Stimulated activated CD8-positive, alpha-beta memory T cell treated with anti-CD3 and anti-CD28 coated beads, Interleukin-7, amount 100 ng/mL, for 24 hours (primary cell): ENCODE data around the gene CYRIA.

Source experiments
- DNase-seq: peaks from one replicate; pipeline ENCODE4 v3.0.0-alpha.2; 2020; ENCODE audit warnings: low read depth

The CYRIA gene

GRCh38 chr2:16669388-16669787 is 3.8 kb upstream of the CYRIA start:
- DNase-seq: no peak

GRCh38 chr2:16666449-16666801 is 791 bp upstream of the CYRIA start:
- no peak for DNase-seq

GRCh38 chr2:16664809-16665747 is 556 bp downstream of the CYRIA start:
- DNase-seq: no peak

- no peak for DNase-seq
Measured at GRCh38 chr2:16664052-16664731, 1.4 kb downstream of the CYRIA start.

GRCh38 chr2:16663121-16663905 is 2.3 kb downstream of the CYRIA start:
- no peak for DNase-seq

- DNase-seq: no peak
Measured at GRCh38 chr2:16661936-16662839, 3.4 kb downstream of the CYRIA start.

GRCh38 chr2:16661526-16661925 is 4.1 kb downstream of the CYRIA start:
- DNase-seq: no peak

- DNase-seq: no peak
Measured at GRCh38 chr2:16660556-16660955, 5.1 kb downstream of the CYRIA start.

GRCh38 chr2:16660114-16660513 is 5.5 kb downstream of the CYRIA start:
- DNase-seq: no peak

GRCh38 chr2:16658076-16658739 is 7.4 kb downstream of the CYRIA start:
- DNase-seq: no peak

- DNase-seq: no peak
Measured at GRCh38 chr2:16657671-16658070, 8.0 kb downstream of the CYRIA start.

- no peak for DNase-seq
Measured at GRCh38 chr2:16656784-16657391, 8.7 kb downstream of the CYRIA start.

- DNase-seq: no peak
Measured at GRCh38 chr2:16655905-16656642, 9.6 kb downstream of the CYRIA start.

GRCh38 chr2:16655445-16655837 is 10.2 kb downstream of the CYRIA start:
- DNase-seq: no peak

GRCh38 chr2:16654833-16655444 is 10.7 kb downstream of the CYRIA start:
- DNase-seq: no peak

GRCh38 chr2:16653799-16654198 is 11.8 kb downstream of the CYRIA start:
- no peak for DNase-seq

- no peak for DNase-seq
Measured at GRCh38 chr2:16653083-16653375, 12.6 kb downstream of the CYRIA start.

- DNase-seq: no peak
Measured at GRCh38 chr2:16652296-16653082, 13.1 kb downstream of the CYRIA start.
